ENCODE data around the gene ACTRT3. TPM values are rescaled to one million over a fixed set of nuclear protein-coding genes. Genes with fewer than 3 reads are reported as not detected.

Gene ACTRT3
- total and polyA plus RNA-seq, 4 donors, result 1.3 to 2.3 (median 1.5) TPM

- Histone ChIP-seq H3K27ac (ENCODE audit: low read depth in 1 of 2, low read length in 2 of 2) (no peak overlapping the region), H3K4me1 (ENCODE audit: control insufficient read depth in 4 of 4, insufficient read depth in 4 of 4, low read length in 3 of 4) (no peaks in the 10 kb centered on the region), H3K36me3 (ENCODE audit: control insufficient read depth in 4 of 4, insufficient read depth in 3 of 4, low read depth in 1 of 4, low read length in 3 of 4) (peaks cover 0 to 42% (median 30%) of the 10 kb centered on the region in 4 donors), H3K4me3 (ENCODE audit: low read depth in 1 of 3, low read length in 3 of 3) (no peak overlapping the region), H3K9me3 (ENCODE audit: control insufficient read depth in 4 of 4, low read length in 3 of 4) (no peaks in the 10 kb centered on the region), H3K9ac (ENCODE audit: low read depth in 1 of 2, low read length in 2 of 2) (no peak overlapping the region), H3K27me3 (ENCODE audit: control insufficient read depth in 4 of 4, insufficient read depth in 4 of 4, low read length in 3 of 4) (no peaks in the 10 kb centered on the region)
- 90% methylated on average over 1 of the region's 1 CpG for WGBS
- no peak for DNase-seq (ENCODE audit: low spot score)
- TF ChIP-seq SP1 (IDR thresholded peaks at IDR 0.05), result no peak
- no peak for TF ChIP-seq HNF4G (IDR thresholded peaks at IDR 0.05)
- TF ChIP-seq REST (IDR thresholded peaks at IDR 0.05), result no peak
- no peak for TF ChIP-seq FOXA2 (IDR thresholded peaks at IDR 0.05)
- TF ChIP-seq CTCF (IDR thresholded peaks at IDR 0.05; ENCODE audit: low read depth, low read length, missing input control), result no peak
Observed at GRCh38 chr3:169787791-169788190, 18.4 kb upstream of the ACTRT3 start.

- no peak overlapping the region for H3K27ac ChIP-seq (ENCODE audit: low read depth in 1 of 2, low read length in 2 of 2)
- H3K4me1 ChIP-seq (ENCODE audit: control insufficient read depth in 4 of 4, insufficient read depth in 4 of 4, low read length in 3 of 4), result no peaks in the 10 kb centered on the region
- no peak for DNase-seq (ENCODE audit: low spot score)
- no peak overlapping the region for H3K4me3 ChIP-seq (ENCODE audit: low read depth in 1 of 3, low read length in 3 of 3)
- peaks cover 1 to 44% (median 37%) of the 10 kb centered on the region in 4 donors for H3K36me3 ChIP-seq (ENCODE audit: control insufficient read depth in 4 of 4, insufficient read depth in 3 of 4, low read depth in 1 of 4, low read length in 3 of 4)
- H3K27me3 ChIP-seq (ENCODE audit: control insufficient read depth in 4 of 4, insufficient read depth in 4 of 4, low read length in 3 of 4), result no peaks in the 10 kb centered on the region
- no peaks in the 10 kb centered on the region for H3K9me3 ChIP-seq (ENCODE audit: control insufficient read depth in 4 of 4, low read length in 3 of 4)
- no peak overlapping the region for H3K9ac ChIP-seq (ENCODE audit: low read depth in 1 of 2, low read length in 2 of 2)
- 97% methylated on average over 4 of the region's 4 CpGs for WGBS
- TF ChIP-seq JUND (IDR thresholded peaks at IDR 0.05) (no peak), HNF4G (IDR thresholded peaks at IDR 0.05) (no peak)
Observed at GRCh38 chr3:169787120-169787519, 17.8 kb upstream of the ACTRT3 start.

GRCh38 chr3:169781209-169781855, 12.0 kb upstream of the ACTRT3 start:
- H3K9me3 ChIP-seq (ENCODE audit: control insufficient read depth in 4 of 4, low read length in 3 of 4), result no peaks in the 10 kb centered on the region
- no peak overlapping the region for H3K9ac ChIP-seq (ENCODE audit: low read depth in 1 of 2, low read length in 2 of 2)
- H3K4me3 ChIP-seq (ENCODE audit: low read depth in 1 of 3, low read length in 3 of 3), result no peak overlapping the region
- H3K4me1 ChIP-seq (ENCODE audit: control insufficient read depth in 4 of 4, insufficient read depth in 4 of 4, low read length in 3 of 4), result no peaks in the 10 kb centered on the region
- WGBS, result 83% methylated on average over 4 of the region's 4 CpGs
- TF ChIP-seq HNF4A (conservative IDR thresholded peaks at IDR 0.05) (no peak), FOXA2 (IDR thresholded peaks at IDR 0.05) (no peak), RAD21 (IDR thresholded peaks at IDR 0.05) (no peak), CTCF (IDR thresholded peaks at IDR 0.05; ENCODE audit: low read depth, low read length, missing input control) (no peak), SP1 (IDR thresholded peaks at IDR 0.05) (no peak)
- no peak overlapping the region for H3K27ac ChIP-seq (ENCODE audit: low read depth in 1 of 2, low read length in 2 of 2)
- no peaks in the 10 kb centered on the region for H3K27me3 ChIP-seq (ENCODE audit: control insufficient read depth in 4 of 4, insufficient read depth in 4 of 4, low read length in 3 of 4)
- peaks cover 7 to 76% (median 55%) of the 10 kb centered on the region in 4 donors for H3K36me3 ChIP-seq (ENCODE audit: control insufficient read depth in 4 of 4, insufficient read depth in 3 of 4, low read depth in 1 of 4, low read length in 3 of 4)
- no peak for DNase-seq (ENCODE audit: low spot score)
